PC-3 (cell line): ENCODE results near the gene MBNL1. TPM values are rescaled to one million over a fixed set of nuclear protein-coding genes. Genes with fewer than 3 reads are reported as not detected.

Source experiments
- ATAC-seq: fragments of 200-7000 bp; cut with Tn5 transposase; 2 replicates; pipeline ENCODE4 v1.9.1; 2020; ENCODE audit warnings: mild to moderate bottlenecking, moderate library complexity
- BruUV-seq: library from RNA; stranded (reverse); fragments of 400-500 nt; replicated peaks from 2 replicates; lab custom pipeline; 2021; lab: Mats Ljungman, UMichigan
- CTCF ChIA-PET: fragments of 300-600 bp; sonication (Branson Sonifier 250); formaldehyde crosslinking; loops from one replicate; lab custom pipeline; 2022; ENCODE audit warnings: antibody characterized with exemption; lab: Charles Lee
- POLR2A ChIA-PET: fragments of 300-600 bp; sonication (Branson Sonifier 250); formaldehyde crosslinking; loops from one replicate; lab custom pipeline; 2022; ENCODE audit warnings: antibody characterized with exemption; ENCODE audit not compliant: unreplicated experiment; lab: Charles Lee
- DNase-seq: peaks from one replicate; pipeline ENCODE4 v3.0.0-alpha.2; 2015
- H2AFZ ChIP-seq: fragments of 300-600 bp; sonication (generic); 2 replicates; pipeline ENCODE4 v1.6.0; 2016; ENCODE audit warnings: antibody characterized with exemption, low read length
- H3F3A ChIP-seq: fragments of 300-600 bp; sonication (generic); one replicate; pipeline ENCODE4 v1.6.0; 2017; ENCODE audit warnings: antibody characterized with exemption, low read length, control low read depth, mild to moderate bottlenecking; ENCODE audit not compliant: unreplicated experiment
- H3K27ac ChIP-seq: fragments of 300-600 bp; sonication (generic); 2 replicates; pipeline ENCODE4 v1.5.1; 2016; ENCODE audit warnings: mild to moderate bottlenecking, low read length
- H3K27me3 ChIP-seq: fragments of 300-600 bp; sonication (generic); 2 replicates; pipeline ENCODE4 v1.6.1; 2016; ENCODE audit warnings: low read length, mixed read lengths
- H3K36me3 ChIP-seq: fragments of 300-600 bp; sonication (generic); 2 replicates; pipeline ENCODE4 v1.6.1; 2016; ENCODE audit warnings: low read depth, mixed run types, low read length, mixed read lengths
- H3K4me1 ChIP-seq: fragments of 300-600 bp; sonication (generic); 2 replicates; pipeline ENCODE4 v1.5.1; 2016; ENCODE audit warnings: low read length; ENCODE audit not compliant: insufficient read depth
- H3K4me2 ChIP-seq: fragments of 300-600 bp; sonication (generic); 2 replicates; pipeline ENCODE4 v1.6.0; 2016; ENCODE audit warnings: low read length
- H3K4me3 ChIP-seq: fragments of 300-600 bp; sonication (generic); 2 replicates; pipeline ENCODE4 v1.5.1; 2016; ENCODE audit warnings: mild to moderate bottlenecking, low read length, mixed read lengths
- H3K79me2 ChIP-seq: fragments of 300-600 bp; sonication (generic); 2 replicates; pipeline ENCODE4 v1.6.1; 2017; ENCODE audit warnings: low read length, mixed read lengths
- H3K9ac ChIP-seq: fragments of 300-600 bp; sonication (generic); 2 replicates; pipeline ENCODE4 v1.6.0; 2016; ENCODE audit warnings: mild to moderate bottlenecking, low read length
- H3K9me2 ChIP-seq: fragments of 300-600 bp; sonication (generic); replicated peaks from 2 replicates; pipeline ENCODE4 v1.6.1; 2016; ENCODE audit warnings: mixed run types, low read length, mixed read lengths
- H3K9me3 ChIP-seq: fragments of 300-600 bp; sonication (generic); 2 replicates; pipeline ENCODE4 v1.6.1; 2016; ENCODE audit warnings: low read length, mixed read lengths
- H4K20me1 ChIP-seq: fragments of 300-600 bp; sonication (generic); 2 replicates; pipeline ENCODE4 v1.6.1; 2016; ENCODE audit warnings: low read length, mixed read lengths
- EZH2 ChIP-seq: fragments of 300-600 bp; sonication (generic); IDR thresholded peaks from one replicate; pipeline ENCODE4 v1.6.1; 2017; ENCODE audit warnings: antibody characterized with exemption, mild to moderate bottlenecking, low read length; ENCODE audit not compliant: unreplicated experiment
- EZH2phosphoT487 ChIP-seq: fragments of 300-600 bp; sonication (generic); IDR thresholded peaks from 2 replicates; pipeline ENCODE4 v1.6.1; 2018; ENCODE audit warnings: mild to moderate bottlenecking, antibody characterized with exemption, low read length, borderline replicate concordance
- intact Hi-C: fragments of 100-400 bp; cut with micrococcal nuclease; formaldehyde crosslinking; loops from 2 replicates; pipeline ENCODE4 v1.9.0; 2023
- total RNA-seq: library from RNA; depleted of rRNA; stranded (reverse); fragments of >200 nt; gene quantifications from 2 replicates; pipeline ENCODE4 v1.2.3, GENCODE V29; 2014
- TF ChIP-seq, protein P1 (sequence below): fragments of 300-600 bp; sonication (generic); conservative IDR thresholded peaks from 2 replicates; pipeline ENCODE4 v1.5.1; 2017; ENCODE audit warnings: antibody characterized with exemption, low read depth, mild to moderate bottlenecking, low read length

Gene MBNL1
- total RNA-seq, 1 experiment from 2014 or later = 161 TPM

GRCh38 chr3:152416808-152417580, 148.3 kb downstream of the MBNL1 start:
- peak; percentile 71 for DNase-seq
- Histone ChIP-seq H3K36me3 (peaks cover 39% of the 10 kb centered on the region), H3K4me2 (no peak overlapping the region), H3K9me2 (no peaks in the 10 kb centered on the region), H3K9ac (no peak overlapping the region), H3K79me2 (peaks cover 30% of the 10 kb centered on the region), H3K27ac (no peak overlapping the region), H3K27me3 (no peaks in the 10 kb centered on the region), H3K4me1 (0 out of 2 replicates have a peak, but pooled peaks cover 5% of the 10 kb centered on the region), H3K9me3 (no peaks in the 10 kb centered on the region), H4K20me1 (0 out of 2 replicates have a peak, but pooled peaks cover 5% of the 10 kb centered on the region), H3F3A (no peaks in the 10 kb centered on the region), H3K4me3 (no peak overlapping the region), H2AFZ (no peak overlapping the region)
- TSS peak; percentile 4 for BruUV-seq
- ChIA-PET POLR2A (no interaction called here), CTCF (no interaction called here)
- no peak for TF ChIP-seq EZH2
- intact Hi-C loops = no loop called here
- peak; percentile 58 for ATAC-seq

GRCh38 chr3:152419748-152420147, 151.0 kb downstream of the MBNL1 start:
- Histone ChIP-seq H3K9me3 (no peaks in the 10 kb centered on the region), H3K79me2 (peaks cover 8% of the 10 kb centered on the region), H4K20me1 (0 out of 2 replicates have a peak, but pooled peaks cover 5% of the 10 kb centered on the region), H3K4me2 (no peak overlapping the region), H3K9ac (no peak overlapping the region), H3K36me3 (peaks cover 37% of the 10 kb centered on the region), H2AFZ (no peak overlapping the region), H3K4me1 (0 out of 2 replicates have a peak, but pooled peaks cover 5% of the 10 kb centered on the region), H3K27ac (no peak overlapping the region), H3K9me2 (no peaks in the 10 kb centered on the region), H3K4me3 (no peak overlapping the region), H3K27me3 (no peaks in the 10 kb centered on the region), H3F3A (no peaks in the 10 kb centered on the region)
- CTCF ChIA-PET = interaction anchor here (0.6 kb wide), 1 partner anchor 1074 kb away, joined by 12 read pairs; no protein-coding TSS in a partner anchor
- BruUV-seq = no TSS peak
- POLR2A ChIA-PET = no interaction called here
- intact Hi-C loops = no loop called here
- ATAC-seq (no peak), DNase-seq (no peak)
- TF ChIP-seq EZH2phosphoT487 (no peak), EZH2 (no peak)
- TF ChIP-seq, protein P1, sequence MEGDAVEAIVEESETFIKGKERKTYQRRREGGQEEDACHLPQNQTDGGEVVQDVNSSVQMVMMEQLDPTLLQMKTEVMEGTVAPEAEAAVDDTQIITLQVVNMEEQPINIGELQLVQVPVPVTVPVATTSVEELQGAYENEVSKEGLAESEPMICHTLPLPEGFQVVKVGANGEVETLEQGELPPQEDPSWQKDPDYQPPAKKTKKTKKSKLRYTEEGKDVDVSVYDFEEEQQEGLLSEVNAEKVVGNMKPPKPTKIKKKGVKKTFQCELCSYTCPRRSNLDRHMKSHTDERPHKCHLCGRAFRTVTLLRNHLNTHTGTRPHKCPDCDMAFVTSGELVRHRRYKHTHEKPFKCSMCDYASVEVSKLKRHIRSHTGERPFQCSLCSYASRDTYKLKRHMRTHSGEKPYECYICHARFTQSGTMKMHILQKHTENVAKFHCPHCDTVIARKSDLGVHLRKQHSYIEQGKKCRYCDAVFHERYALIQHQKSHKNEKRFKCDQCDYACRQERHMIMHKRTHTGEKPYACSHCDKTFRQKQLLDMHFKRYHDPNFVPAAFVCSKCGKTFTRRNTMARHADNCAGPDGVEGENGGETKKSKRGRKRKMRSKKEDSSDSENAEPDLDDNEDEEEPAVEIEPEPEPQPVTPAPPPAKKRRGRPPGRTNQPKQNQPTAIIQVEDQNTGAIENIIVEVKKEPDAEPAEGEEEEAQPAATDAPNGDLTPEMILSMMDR = no peak

- DNase-seq = no peak
- Histone ChIP-seq H3K4me2 (no peak overlapping the region), H3K27ac (no peak overlapping the region), H2AFZ (no peak overlapping the region), H3K79me2 (no peaks in the 10 kb centered on the region), H3K9me3 (no peaks in the 10 kb centered on the region), H3K4me1 (0 out of 2 replicates have a peak, but pooled peaks cover 5% of the 10 kb centered on the region), H3K9ac (no peak overlapping the region), H3K4me3 (no peak overlapping the region), H3K36me3 (peaks cover 24% of the 10 kb centered on the region), H4K20me1 (0 out of 2 replicates have a peak, but pooled peaks cover 5% of the 10 kb centered on the region), H3K27me3 (no peaks in the 10 kb centered on the region), H3K9me2 (no peaks in the 10 kb centered on the region), H3F3A (no peaks in the 10 kb centered on the region)
- intact Hi-C loops = no loop called here
- TF ChIP-seq, protein P1 = no peak
- TF ChIP-seq EZH2phosphoT487 = no peak
- no peak for TF ChIP-seq EZH2
- ChIA-PET POLR2A (no interaction called here), CTCF (no interaction called here)
- BruUV-seq = no TSS peak
- no peak for ATAC-seq
Observed at GRCh38 chr3:152421162-152421561, 152.4 kb downstream of the MBNL1 start.
